DND-41 (cell line): Measurements from ENCODE around the gene PLAGL1.

Source experiments
- ATAC-seq: fragments of 200-7000 bp; cut with Tn5 transposase; 3 replicates; pipeline ENCODE4 v1.9.1; 2021; ENCODE audit warnings: low read depth; ENCODE audit not compliant: insufficient read depth
- DNase-seq: peaks from one replicate; pipeline ENCODE4 v3.0.0-alpha.2; 2020
- H2AFZ ChIP-seq: 2 replicates; pipeline ENCODE4 v1.6.0; 2012; ENCODE audit warnings: low read depth, low read length
- H3K27ac ChIP-seq: 2 replicates; pipeline ENCODE4 v1.5.1; 2012; ENCODE audit warnings: low read length, inconsistent platforms
- H3K27me3 ChIP-seq: fragments of 200-600 bp; sonication (generic); 2 replicates; pipeline ENCODE4 v1.6.0; 2012; ENCODE audit warnings: low read length, mild to moderate bottlenecking, inconsistent platforms; ENCODE audit not compliant: insufficient read depth, poor library complexity
- H3K36me3 ChIP-seq: 2 replicates; pipeline ENCODE4 v1.5.1; 2012; ENCODE audit warnings: low read length, inconsistent platforms; ENCODE audit not compliant: insufficient read depth
- H3K4me1 ChIP-seq: 2 replicates; pipeline ENCODE4 v1.5.1; 2012; ENCODE audit warnings: mild to moderate bottlenecking, low read length; ENCODE audit not compliant: insufficient read depth
- H3K4me2 ChIP-seq: 2 replicates; pipeline ENCODE4 v1.6.0; 2012; ENCODE audit warnings: mild to moderate bottlenecking, moderate library complexity, low read length, inconsistent platforms; ENCODE audit not compliant: insufficient read depth
- H3K4me3 ChIP-seq, 2 experiments: fragments of 200-600 bp in 1 of 2; shearing (Covaris generic) in 1 of 2; 2 replicates each; pipeline ENCODE4 v1.5.1; 2012 to 2016; ENCODE audit warnings: inconsistent platforms in 2 of 2, low read length in 2 of 2, mild to moderate bottlenecking in 2 of 2, low read depth in 1 of 2, moderate library complexity in 1 of 2
- H3K79me2 ChIP-seq: 2 replicates; pipeline ENCODE4 v1.6.0; 2012; ENCODE audit warnings: low read length, inconsistent platforms; ENCODE audit not compliant: insufficient read depth
- H3K9ac ChIP-seq: 2 replicates; pipeline ENCODE4 v1.6.0; 2012; ENCODE audit warnings: low read depth, mild to moderate bottlenecking, inconsistent platforms, low read length, moderate library complexity
- H3K9me3 ChIP-seq: 2 replicates; pipeline ENCODE4 v1.5.1; 2012; ENCODE audit warnings: low read length, moderate library complexity, mild to moderate bottlenecking, inconsistent platforms; ENCODE audit not compliant: insufficient read depth, severe bottlenecking
- H4K20me1 ChIP-seq: 2 replicates; pipeline ENCODE4 v1.6.0; 2012; ENCODE audit warnings: low read length; ENCODE audit not compliant: insufficient read depth
- CTCF ChIP-seq: IDR thresholded peaks from 2 replicates; pipeline ENCODE4 v1.5.1; 2012; ENCODE audit warnings: borderline replicate concordance, low read length, moderate library complexity, mild to moderate bottlenecking; ENCODE audit not compliant: poor library complexity, severe bottlenecking; ENCODE audit errors: extremely low read depth
- EZH2 ChIP-seq: IDR thresholded peaks from 3 replicates; pipeline ENCODE4 v1.6.1; 2012; ENCODE audit warnings: borderline replicate concordance, low read depth, mild to moderate bottlenecking, moderate library complexity, low read length, inconsistent platforms; ENCODE audit not compliant: severe bottlenecking

Gene PLAGL1

GRCh38 chr6:143950875-143951274 is 57.2 kb downstream of the PLAGL1 start:
- no peaks in the 10 kb centered on the region for H3K36me3 ChIP-seq
- TF ChIP-seq EZH2 (no peak), CTCF (no peak)
- no peak overlapping the region for H3K4me3 ChIP-seq
- ATAC-seq (no peak), DNase-seq (no peak)
- H3K27ac ChIP-seq: no peak overlapping the region
- H2AFZ ChIP-seq: no peak overlapping the region
- H3K9ac ChIP-seq: no peak overlapping the region
- no peaks in the 10 kb centered on the region for H3K9me3 ChIP-seq
- no peaks in the 10 kb centered on the region for H3K79me2 ChIP-seq
- H3K4me1 ChIP-seq: no peaks in the 10 kb centered on the region
- H4K20me1 ChIP-seq: no peaks in the 10 kb centered on the region
- H3K27me3 ChIP-seq: peaks cover 3% of the 10 kb centered on the region
- H3K4me2 ChIP-seq: no peak overlapping the region

GRCh38 chr6:143949962-143950361 is 58.1 kb downstream of the PLAGL1 start:
- Histone ChIP-seq H3K79me2 (no peaks in the 10 kb centered on the region), H3K9me3 (no peaks in the 10 kb centered on the region), H3K4me3 (no peak overlapping the region), H3K36me3 (no peaks in the 10 kb centered on the region), H3K9ac (no peak overlapping the region), H3K4me1 (no peaks in the 10 kb centered on the region), H3K27me3 (no peaks in the 10 kb centered on the region), H2AFZ (no peak overlapping the region), H4K20me1 (no peaks in the 10 kb centered on the region), H3K4me2 (no peak overlapping the region), H3K27ac (no peak overlapping the region)
- TF ChIP-seq EZH2 (no peak), CTCF (no peak)
- ATAC-seq (no peak), DNase-seq (no peak)

GRCh38 chr6:143949535-143949934 is 58.5 kb downstream of the PLAGL1 start:
- Histone ChIP-seq H2AFZ (no peak overlapping the region), H3K79me2 (no peaks in the 10 kb centered on the region), H3K4me3 (no peak overlapping the region), H3K27ac (no peak overlapping the region), H3K27me3 (no peaks in the 10 kb centered on the region), H3K4me1 (no peaks in the 10 kb centered on the region), H3K9ac (no peak overlapping the region), H3K9me3 (no peaks in the 10 kb centered on the region), H3K4me2 (no peak overlapping the region), H3K36me3 (no peaks in the 10 kb centered on the region), H4K20me1 (no peaks in the 10 kb centered on the region)
- no peak for ATAC-seq
- DNase-seq: no peak
- TF ChIP-seq EZH2 (no peak), CTCF (no peak)

GRCh38 chr6:143948208-143948607 is 59.9 kb downstream of the PLAGL1 start:
- H3K9ac ChIP-seq: no peak overlapping the region
- no peaks in the 10 kb centered on the region for H3K79me2 ChIP-seq
- no peak for DNase-seq
- no peaks in the 10 kb centered on the region for H3K4me1 ChIP-seq
- H3K27ac ChIP-seq: no peak overlapping the region
- H3K27me3 ChIP-seq: no peaks in the 10 kb centered on the region
- no peak overlapping the region for H3K4me3 ChIP-seq
- no peak for TF ChIP-seq EZH2
- no peak for TF ChIP-seq CTCF
- no peaks in the 10 kb centered on the region for H3K36me3 ChIP-seq
- H3K9me3 ChIP-seq: no peaks in the 10 kb centered on the region
- no peak for ATAC-seq
- H3K4me2 ChIP-seq: no peak overlapping the region
- no peak overlapping the region for H2AFZ ChIP-seq
- no peaks in the 10 kb centered on the region for H4K20me1 ChIP-seq
